Measurements from ENCODE around the gene POTEJ.
"Not testable (repeated sequence)": the region's sequence is repeated elsewhere in the genome, so short reads cannot be mapped to it uniquely, and the experiment has no call there.

Gene POTEJ

GRCh38 chr2:130693474-130693873, 82.2 kb downstream of the POTEJ start:
- peak; percentile 11 for DNase-seq (ENCODE audit: low spot score)
- peak; percentile 37 for TF ChIP-seq CTCF (IDR thresholded peaks at IDR 0.05; ENCODE audit: extremely low read depth, insufficient read depth, missing control alignments)
- in situ Hi-C loops (cut with MboI; ENCODE audit: low pct_unique_long_range_greater_than_20kb, low sequenced_read_pairs, unreplicated experiment): not testable (repeated sequence)

- DNase-seq (ENCODE audit: low spot score); in situ Hi-C loops (cut with MboI; ENCODE audit: low pct_unique_long_range_greater_than_20kb, low sequenced_read_pairs, unreplicated experiment): not testable (repeated sequence)
Observed at GRCh38 chr2:130703250-130703649, 92.0 kb downstream of the POTEJ start.

All from GM13977 (cell line).